ENCODE measurements around the gene CDADC1.

GRCh38 chr13:49271264-49271663 lies 23.5 kb downstream of the CDADC1 start:
- no peak for TF ChIP-seq REST (IDR thresholded peaks at IDR 0.05)
- no peak for TF ChIP-seq RAD21 (IDR thresholded peaks at IDR 0.05)
- TF ChIP-seq CTCF (IDR thresholded peaks at IDR 0.05; ENCODE audit: low read depth, low read length, missing input control) = no peak
- TF ChIP-seq MAX (IDR thresholded peaks at IDR 0.05) = no peak
- no peak for TF ChIP-seq SP1 (IDR thresholded peaks at IDR 0.05)
- no peak for TF ChIP-seq YY1 (IDR thresholded peaks at IDR 0.05)
- TF ChIP-seq EGR1 (IDR thresholded peaks at IDR 0.05; ENCODE audit: low read depth in 2 of 2) = no peak
- TF ChIP-seq ATF3 (IDR thresholded peaks at IDR 0.05) = no peak
- TF ChIP-seq TAF1 (conservative IDR thresholded peaks at IDR 0.05) = no peak
- TF ChIP-seq RXRA (IDR thresholded peaks at IDR 0.05) = no peak
- no peak for TF ChIP-seq FOXA1 (IDR thresholded peaks at IDR 0.05)
- no peak for TF ChIP-seq FOXA2 (IDR thresholded peaks at IDR 0.05)
- no peak for TF ChIP-seq ZBTB33 (IDR thresholded peaks at IDR 0.05)
- TF ChIP-seq GABPA (IDR thresholded peaks at IDR 0.05 in 1 of 2, conservative IDR thresholded peaks at IDR 0.05 in 1 of 2) = no peak
